ENCODE results near the gene SEC14L2. TPM values are rescaled to one million over a fixed set of nuclear protein-coding genes. Genes with fewer than 3 reads are reported as not detected.
"Not testable (repeated sequence)": the region's sequence is repeated elsewhere in the genome, so short reads cannot be mapped to it uniquely, and the experiment has no call there.

Gene SEC14L2
- total RNA-seq, 2 donors from 2014 or later, result 0.89 to 2.8 TPM

DNA sequence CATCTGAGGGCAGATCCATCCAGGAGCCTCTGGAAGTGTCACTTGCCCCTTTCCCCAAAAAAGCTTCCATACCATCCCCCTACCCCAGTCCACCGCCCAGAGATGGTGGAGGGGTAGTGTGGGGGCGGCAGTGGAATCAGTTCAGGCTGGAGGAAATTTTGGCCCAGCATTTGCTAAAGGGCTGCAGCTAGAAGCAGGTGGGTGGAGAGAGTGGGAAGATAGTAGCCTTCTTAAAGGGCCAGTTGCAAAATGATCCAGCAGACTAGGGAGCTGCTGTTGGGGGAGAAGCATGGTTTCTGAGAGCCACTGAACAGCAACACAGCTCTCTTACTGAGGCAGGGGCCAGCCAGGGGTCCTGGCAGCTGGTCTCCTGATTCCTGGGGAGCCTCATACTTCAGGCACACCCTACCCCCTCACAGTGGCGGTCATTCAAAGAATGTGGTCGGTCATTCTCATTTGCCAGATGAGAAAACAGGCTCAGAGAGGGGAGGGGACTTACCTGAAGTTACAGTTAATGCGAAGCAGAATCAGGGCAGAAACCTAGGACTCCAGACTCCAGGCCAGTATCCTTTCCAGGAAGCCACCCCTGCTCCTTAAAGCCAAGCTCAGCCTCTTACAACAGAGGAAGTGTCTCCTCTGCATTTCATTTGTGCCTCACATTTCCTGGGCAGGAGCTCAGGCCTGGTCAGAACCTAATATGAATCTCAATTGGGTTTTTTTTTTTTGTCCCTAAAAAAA, 5.4 kb downstream of the SEC14L2 start:
- Histone ChIP-seq H3K4me3 (no peak overlapping the region), H3K4me1 (peaks cover 0 to 19% of the 10 kb centered on the region in 2 donors), H3K36me3 (peaks cover 5% of the 10 kb centered on the region), H3K27ac (no peak overlapping the region), H3K27me3 (no peaks in the 10 kb centered on the region), H3K9me3 (no peaks in the 10 kb centered on the region)
- no peak for DNase-seq (ENCODE audit: low spot score)
- no peak for TF ChIP-seq CTCF (IDR thresholded peaks at IDR 0.05)

GRCh38 chr22:30402766-30403104, 5.9 kb downstream of the SEC14L2 start:
- H3K9me3 ChIP-seq; H3K4me3 ChIP-seq; DNase-seq (ENCODE audit: low spot score); H3K27me3 ChIP-seq; H3K36me3 ChIP-seq; H3K27ac ChIP-seq: not testable (repeated sequence)
- peaks cover 0 to 14% of the 10 kb centered on the region in 2 donors for H3K4me1 ChIP-seq

DNA sequence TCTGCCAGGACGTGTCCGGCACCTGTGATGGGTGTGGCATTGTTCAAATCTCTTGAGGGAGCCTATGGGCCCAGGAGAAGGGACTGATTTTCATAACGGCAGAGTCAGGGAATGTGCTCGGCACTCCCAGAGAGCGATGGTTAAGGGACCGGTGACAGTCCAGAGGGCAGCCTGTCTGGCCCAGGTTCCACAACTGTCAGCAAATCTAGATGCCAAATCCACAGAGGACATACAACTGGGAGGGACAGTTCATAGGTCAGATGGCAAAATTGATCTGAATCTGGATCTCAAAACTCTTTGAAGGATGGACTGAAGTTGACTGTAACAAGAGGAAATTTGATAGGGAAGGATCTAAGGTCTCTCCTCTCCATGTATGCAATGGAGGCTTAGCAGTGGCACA, 7.5 kb downstream of the SEC14L2 start:
- no peaks in the 10 kb centered on the region for H3K27me3 ChIP-seq
- H3K4me1 ChIP-seq, result no peaks in the 10 kb centered on the region
- no peak for DNase-seq (ENCODE audit: low spot score)
- TF ChIP-seq CTCF (IDR thresholded peaks at IDR 0.05), result no peak
- H3K36me3 ChIP-seq, result peaks cover 18% of the 10 kb centered on the region
- H3K4me3 ChIP-seq, result no peak overlapping the region
- no peak overlapping the region for H3K27ac ChIP-seq
- no peaks in the 10 kb centered on the region for H3K9me3 ChIP-seq

DNA sequence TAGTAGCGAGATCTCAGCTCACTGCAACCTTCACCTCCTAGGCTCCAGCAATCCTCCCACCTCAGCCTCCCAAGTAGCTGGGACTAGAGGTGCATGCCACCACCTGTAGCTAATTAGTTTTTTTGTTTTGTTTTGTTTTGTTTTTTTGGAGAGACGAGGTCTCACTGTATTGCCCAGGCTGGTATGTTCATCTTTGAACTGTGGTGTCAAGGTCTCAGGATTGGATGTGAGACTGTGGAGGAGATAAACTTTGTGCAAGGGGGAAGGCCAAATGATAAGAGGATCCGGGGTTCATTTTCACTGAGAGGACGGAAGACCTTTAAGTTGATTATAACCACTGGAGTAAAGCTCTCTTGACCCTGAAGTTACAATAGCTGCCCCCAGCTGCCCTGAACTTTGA, 8.9 kb downstream of the SEC14L2 start:
- H3K36me3 ChIP-seq, result peaks cover 20% of the 10 kb centered on the region
- DNase-seq (ENCODE audit: low spot score), result no peak
- no peak overlapping the region for H3K27ac ChIP-seq
- no peak overlapping the region for H3K4me3 ChIP-seq
- no peaks in the 10 kb centered on the region for H3K27me3 ChIP-seq
- no peaks in the 10 kb centered on the region for H3K9me3 ChIP-seq
- TF ChIP-seq CTCF (IDR thresholded peaks at IDR 0.05), result no peak
- no peaks in the 10 kb centered on the region for H3K4me1 ChIP-seq

- H3K4me1 ChIP-seq, result no peaks in the 10 kb centered on the region
- no peaks in the 10 kb centered on the region for H3K27me3 ChIP-seq
- DNase-seq (ENCODE audit: low spot score), result no peak
- H3K9me3 ChIP-seq, result no peaks in the 10 kb centered on the region
- H3K4me3 ChIP-seq, result no peak overlapping the region
- H3K36me3 ChIP-seq, result peaks cover 25% of the 10 kb centered on the region
- TF ChIP-seq CTCF (IDR thresholded peaks at IDR 0.05), result no peak
- H3K27ac ChIP-seq, result no peak overlapping the region
Observed at GRCh38 chr22:30406400-30406799, 9.6 kb downstream of the SEC14L2 start.

DNA sequence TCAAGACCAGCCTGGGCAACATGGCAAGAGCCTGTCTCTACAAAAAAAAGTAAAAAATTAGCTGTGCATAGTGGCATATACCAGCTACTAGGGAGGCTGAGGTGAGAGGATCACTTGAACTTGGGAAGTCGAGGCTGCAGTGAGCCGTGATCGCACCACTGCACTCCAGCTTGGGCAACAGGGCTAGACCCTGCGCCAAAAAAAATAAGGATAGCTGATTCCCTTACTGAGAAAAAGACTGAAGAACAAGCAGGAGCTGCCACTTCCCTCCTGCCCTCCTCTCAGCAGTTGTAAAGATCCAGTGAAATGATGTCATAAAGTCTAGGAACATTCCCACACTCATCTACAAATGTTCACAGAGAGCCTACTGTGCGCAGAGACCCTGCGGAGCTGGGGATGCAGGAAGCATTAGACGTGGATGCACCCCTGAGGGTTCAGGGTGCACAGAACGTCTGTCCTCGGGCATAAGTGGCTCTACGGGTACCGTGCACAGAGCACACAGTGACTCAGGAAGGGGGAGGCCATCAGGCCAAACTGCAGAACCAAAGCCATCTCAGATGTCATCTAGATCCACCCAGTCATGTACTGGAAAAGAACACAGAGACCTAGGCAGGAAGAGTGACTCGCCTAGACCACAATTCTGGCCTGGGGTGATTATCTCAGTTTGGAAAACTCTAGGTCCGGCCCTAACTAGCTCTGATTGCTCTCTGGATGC, 11.7 kb downstream of the SEC14L2 start:
- Histone ChIP-seq H3K27me3 (no peaks in the 10 kb centered on the region), H3K36me3 (peaks cover 28% of the 10 kb centered on the region)

More for the DNA sequence above, 11.7 kb downstream of the SEC14L2 start:
- Histone ChIP-seq H3K4me3 (no peak overlapping the region), H3K9me3 (no peaks in the 10 kb centered on the region), H3K4me1 (no peaks in the 10 kb centered on the region), H3K27ac (no peak overlapping the region)
- TF ChIP-seq CTCF (IDR thresholded peaks at IDR 0.05), result no peak
- DNase-seq (ENCODE audit: low spot score), result no peak
